H9 (cell line): ENCODE measurements around the gene DLG2. TPM values are rescaled to one million over a fixed set of nuclear protein-coding genes. Genes with fewer than 3 reads are reported as not detected.

ENCODE experiments used
- DNase-seq: peaks from one replicate; pipeline ENCODE4 v3.0.0-alpha.2; 2017
- H2AFZ ChIP-seq: one replicate; pipeline ENCODE4 v1.6.1; 2013; ENCODE audit warnings: mild to moderate bottlenecking, low read length, control low read depth, moderate library complexity
- H2AK5ac ChIP-seq: 2 replicates; pipeline ENCODE4 v1.6.1; 2013; ENCODE audit warnings: low read length, control low read depth, mixed read lengths; ENCODE audit not compliant: insufficient read length
- H2BK120ac ChIP-seq: one replicate; pipeline ENCODE4 v1.6.1; 2013; ENCODE audit warnings: low read depth, mild to moderate bottlenecking, low read length, control low read depth, inconsistent platforms; ENCODE audit not compliant: poor library complexity, severe bottlenecking
- H2BK12ac ChIP-seq: 2 replicates; pipeline ENCODE4 v1.6.1; 2013; ENCODE audit warnings: low read length, control low read depth, mixed read lengths, low read depth; ENCODE audit not compliant: insufficient read length
- H2BK15ac ChIP-seq: 2 replicates; pipeline ENCODE4 v1.6.1; 2013; ENCODE audit warnings: low read depth, low read length, control low read depth
- H2BK20ac ChIP-seq: one replicate; pipeline ENCODE4 v1.6.1; 2013; ENCODE audit warnings: low read depth, mild to moderate bottlenecking, low read length, control low read depth, inconsistent platforms; ENCODE audit not compliant: poor library complexity, severe bottlenecking
- H2BK5ac ChIP-seq: 2 replicates; pipeline ENCODE4 v1.6.1; 2013; ENCODE audit warnings: low read length, control low read depth, mixed read lengths; ENCODE audit not compliant: insufficient read length
- H3K14ac ChIP-seq: 2 replicates; pipeline ENCODE4 v1.6.1; 2013; ENCODE audit warnings: low read length, control low read depth; ENCODE audit not compliant: insufficient read depth
- H3K18ac ChIP-seq: 2 replicates; pipeline ENCODE4 v1.6.1; 2013; ENCODE audit warnings: low read depth, mild to moderate bottlenecking, mixed read lengths, low read length, control low read depth; ENCODE audit not compliant: insufficient read length
- H3K23ac ChIP-seq: 2 replicates; pipeline ENCODE4 v1.6.1; 2013; ENCODE audit warnings: low read length, control low read depth, mixed read lengths, low read depth; ENCODE audit not compliant: insufficient read length
- H3K23me2 ChIP-seq: 2 replicates; pipeline ENCODE4 v1.6.1; 2013; ENCODE audit warnings: low read depth, mild to moderate bottlenecking, mixed read lengths, low read length, control low read depth; ENCODE audit not compliant: insufficient read length, poor library complexity, severe bottlenecking
- H3K27ac ChIP-seq: 2 replicates; pipeline ENCODE4 v1.5.1; 2013; ENCODE audit warnings: low read length, control low read depth, mixed read lengths, low read depth; ENCODE audit not compliant: insufficient read length
- H3K27me3 ChIP-seq: 2 replicates; pipeline ENCODE4 v1.6.1; 2013; ENCODE audit warnings: low read length, control low read depth, inconsistent platforms; ENCODE audit not compliant: insufficient read depth
- H3K4ac ChIP-seq: 2 replicates; pipeline ENCODE4 v1.6.1; 2013; ENCODE audit warnings: low read depth, mild to moderate bottlenecking, control low read depth, inconsistent platforms, low read length, moderate library complexity
- H3K4me1 ChIP-seq: 2 replicates; pipeline ENCODE4 v1.6.1; 2013; ENCODE audit warnings: low read length, control low read depth, inconsistent platforms; ENCODE audit not compliant: insufficient read depth
- H3K4me2 ChIP-seq: 2 replicates; pipeline ENCODE4 v1.6.1; 2013; ENCODE audit warnings: low read length, control low read depth, mixed read lengths; ENCODE audit not compliant: insufficient read length, insufficient read depth
- H3K56ac ChIP-seq: 2 replicates; pipeline ENCODE4 v1.6.1; 2013; ENCODE audit warnings: low read depth, mild to moderate bottlenecking, mixed read lengths, low read length, control low read depth; ENCODE audit not compliant: insufficient read length
- H3K79me1 ChIP-seq: 2 replicates; pipeline ENCODE4 v1.6.1; 2013; ENCODE audit warnings: low read depth, mild to moderate bottlenecking, moderate library complexity, low read length, control low read depth, inconsistent platforms; ENCODE audit not compliant: insufficient read depth, poor library complexity, severe bottlenecking
- H3K79me2 ChIP-seq: 2 replicates; pipeline ENCODE4 v1.6.1; 2013; ENCODE audit warnings: low read length, control low read depth, inconsistent platforms; ENCODE audit not compliant: insufficient read depth
- H3K9ac ChIP-seq: 2 replicates; pipeline ENCODE4 v1.6.1; 2013; ENCODE audit warnings: low read length, control low read depth, mixed read lengths; ENCODE audit not compliant: insufficient read length; ENCODE audit errors: extremely low read depth
- H3K9me3 ChIP-seq: one replicate; pipeline ENCODE4 v1.6.1; 2013; ENCODE audit warnings: low read depth, low read length, inconsistent platforms; ENCODE audit not compliant: control insufficient read depth
- H3T11ph ChIP-seq: one replicate; pipeline ENCODE4 v1.6.1; 2013; ENCODE audit warnings: mild to moderate bottlenecking, low read length, control low read depth, inconsistent platforms
- H4K20me1 ChIP-seq: one replicate; pipeline ENCODE4 v1.6.1; 2013; ENCODE audit not compliant: control insufficient read depth, insufficient read length, insufficient read depth
- H4K5ac ChIP-seq: 2 replicates; pipeline ENCODE4 v1.6.1; 2013; ENCODE audit warnings: low read depth, mild to moderate bottlenecking, mixed read lengths, low read length, control low read depth; ENCODE audit not compliant: insufficient read length
- H4K8ac ChIP-seq: replicated peaks from 2 replicates; pipeline ENCODE4 v1.6.1; 2013; ENCODE audit warnings: low read length, control low read depth, mixed read lengths, low read depth; ENCODE audit not compliant: insufficient read length
- H4K91ac ChIP-seq: 2 replicates; pipeline ENCODE4 v1.6.1; 2013; ENCODE audit warnings: low read depth, mild to moderate bottlenecking, moderate library complexity, mixed read lengths, low read length, control low read depth; ENCODE audit not compliant: insufficient read length
- H3K27ac Mint-ChIP-seq, 3 experiments: 2 replicates in 2 of 3; 3 replicates in 1 of 3; pipeline ENCODE4 v1.8.0; 2020 to 2021; ENCODE audit warnings: mixed read lengths in 3 of 3, mild to moderate bottlenecking in 1 of 3, moderate library complexity in 1 of 3
- H3K27me3 Mint-ChIP-seq: 2 replicates; pipeline ENCODE4 v1.8.0; 2021; ENCODE audit warnings: low read depth, mild to moderate bottlenecking, moderate library complexity, mixed read lengths
- H3K36me3 Mint-ChIP-seq, 3 experiments: 2 replicates in 2 of 3; 3 replicates in 1 of 3; pipeline ENCODE4 v1.8.0; 2020 to 2021; ENCODE audit warnings: low read depth in 3 of 3, mixed read lengths in 3 of 3; ENCODE audit not compliant: insufficient read depth in 1 of 3
- H3K4me1 Mint-ChIP-seq, 2 experiments: 2 replicates each; pipeline ENCODE4 v1.8.0; 2020; ENCODE audit warnings: mixed read lengths in 2 of 2
- H3K4me3 Mint-ChIP-seq, 2 experiments: 2 replicates in 1 of 2; 3 replicates in 1 of 2; pipeline ENCODE4 v1.8.0; 2020 to 2021; ENCODE audit warnings: mild to moderate bottlenecking in 2 of 2, mixed read lengths in 2 of 2, moderate library complexity in 1 of 2
- H3K9me3 Mint-ChIP-seq, 2 experiments: 2 replicates in 1 of 2; 3 replicates in 1 of 2; pipeline ENCODE4 v1.8.0; 2020; ENCODE audit warnings: mild to moderate bottlenecking in 2 of 2, mixed read lengths in 2 of 2, moderate library complexity in 1 of 2
- CTCF ChIP-seq: fragments of 200-600 bp; sonication (generic); conservative IDR thresholded peaks from 3 replicates; pipeline ENCODE4 v1.8.0; 2021; ENCODE audit warnings: antibody characterized with exemption, mild to moderate bottlenecking
- WGBS: extraction: QIAGEN DNeasy Blood & Tissue Kit; methylation state at CpG from one replicate; pipeline ENCODE4 v1.1.7; 2013; ENCODE audit warnings: missing lambda C conversion rate, low lambda C conversion rate, mixed read lengths; ENCODE audit not compliant: insufficient read length; ENCODE audit errors: extremely low coverage; 5-methylcytosine and 5-hydroxymethylcytosine counted together
- total RNA-seq: library from RNA; stranded (reverse); gene quantifications from 2 replicates; pipeline ENCODE4 v1.2.1, GENCODE V29; 2021

The DLG2 gene
- total RNA-seq, 1 experiment from 2014 or later, result 8.0 TPM

GRCh38 chr11:83510530-83511460 is 2116.3 kb downstream of the DLG2 start:
- no peak overlapping the region for H2AK5ac ChIP-seq
- peak overlapping the region in 2 of 3 experiments; percentile 63 to 66; a peak in 3 of 7 replicates for H3K27ac Mint-ChIP-seq
- no peaks in the 10 kb centered on the region for H3K79me1 ChIP-seq
- no peaks in the 10 kb centered on the region for H3K9me3 ChIP-seq
- no peak overlapping the region for H3T11ph ChIP-seq
- no peaks in the 10 kb centered on the region for H4K20me1 ChIP-seq
- H3K14ac ChIP-seq, result no peak overlapping the region
- no peaks in the 10 kb centered on the region for H3K36me3 Mint-ChIP-seq
- no peak for DNase-seq
- no peak overlapping the region for H2BK120ac ChIP-seq
- no peak overlapping the region for H2BK5ac ChIP-seq
- H3K79me2 ChIP-seq, result no peaks in the 10 kb centered on the region
- H3K4me2 ChIP-seq, result no peak overlapping the region
- no peak overlapping the region for H4K5ac ChIP-seq
- H3K4me1 Mint-ChIP-seq, result peaks cover 13 to 14% of the 10 kb centered on the region in 2 experiments
- no peak overlapping the region for H2BK20ac ChIP-seq
- WGBS, result no CpG with 5 or more reads among the region's 11 CpGs
- H3K4me3 Mint-ChIP-seq, result no peak overlapping the region
- peaks cover 5% of the 10 kb centered on the region for H3K4me1 ChIP-seq
- H3K27ac ChIP-seq, result no peak overlapping the region
- H3K27me3 ChIP-seq, result no peaks in the 10 kb centered on the region
- H4K8ac ChIP-seq, result no peak overlapping the region
- H2BK12ac ChIP-seq, result no peak overlapping the region
- no peak overlapping the region for H2AFZ ChIP-seq
- no peak overlapping the region for H4K91ac ChIP-seq
- H2BK15ac ChIP-seq, result no peak overlapping the region
- no peaks in the 10 kb centered on the region for H3K27me3 Mint-ChIP-seq
- H3K18ac ChIP-seq, result no peak overlapping the region
- H3K56ac ChIP-seq, result no peak overlapping the region
- H3K23me2 ChIP-seq, result no peaks in the 10 kb centered on the region
- no peak overlapping the region for H3K23ac ChIP-seq
- TF ChIP-seq CTCF, result no peak
- no peak overlapping the region for H3K9ac ChIP-seq
- H3K4ac ChIP-seq, result no peak overlapping the region
- H3K9me3 Mint-ChIP-seq, result no peaks in the 10 kb centered on the region
